GM18499 (cell line): ENCODE data around the gene GJA10.
"Not testable (repeated sequence)": the region's sequence is repeated elsewhere in the genome, so short reads cannot be mapped to it uniquely, and the experiment has no call there.

Experiments used
- ATAC-seq: cut with Tn5 transposase; IDR thresholded peaks from one replicate; pipeline ENCODE4 v1.9.1; 2021; ENCODE audit warnings: moderate number of reproducible peaks; ENCODE audit not compliant: insufficient read depth, unreplicated experiment

The GJA10 gene

GRCh38 chr6:89894169-89894568 lies at the start of gene GJA10:
TSS of gene GJA10 (plus strand) at chr6:89894469. CDS start at chr6:89894469, 0 bp downstream.
- no peak for ATAC-seq

- not testable (repeated sequence) for ATAC-seq
Observed at GRCh38 chr6:89847513-89847912, 46.8 kb upstream of the GJA10 start.

- ATAC-seq = no peak
Observed at GRCh38 chr6:89853068-89853467, 41.2 kb upstream of the GJA10 start.

GRCh38 chr6:89858041-89858440 lies 36.2 kb upstream of the GJA10 start:
- ATAC-seq = no peak

GRCh38 chr6:89859744-89860143 lies 34.5 kb upstream of the GJA10 start:
- no peak for ATAC-seq

GRCh38 chr6:89862273-89862672 lies 32.0 kb upstream of the GJA10 start:
- no peak for ATAC-seq

GRCh38 chr6:89862698-89863097 lies 31.6 kb upstream of the GJA10 start:
- ATAC-seq = no peak

- no peak for ATAC-seq
Observed at GRCh38 chr6:89866024-89866678, 28.1 kb upstream of the GJA10 start.

- no peak for ATAC-seq
Observed at GRCh38 chr6:89873721-89874120, 20.5 kb upstream of the GJA10 start.

- no peak for ATAC-seq
Observed at GRCh38 chr6:89874438-89874837, 19.8 kb upstream of the GJA10 start.

GRCh38 chr6:89886378-89887120 lies 7.7 kb upstream of the GJA10 start:
- ATAC-seq = no peak

- ATAC-seq = no peak
Observed at GRCh38 chr6:89887452-89888137, 6.7 kb upstream of the GJA10 start.

GRCh38 chr6:89888138-89888514 lies 6.1 kb upstream of the GJA10 start:
- no peak for ATAC-seq

GRCh38 chr6:89888871-89889270 lies 5.4 kb upstream of the GJA10 start:
- ATAC-seq = no peak

GRCh38 chr6:89890845-89891528 lies 3.3 kb upstream of the GJA10 start:
- not testable (repeated sequence) for ATAC-seq

GRCh38 chr6:89892577-89892976 lies 1.7 kb upstream of the GJA10 start:
- ATAC-seq = not testable (repeated sequence)

- ATAC-seq = no peak
Observed at GRCh38 chr6:89895276-89895874, 1.1 kb downstream of the GJA10 start.

- not testable (repeated sequence) for ATAC-seq
Observed at GRCh38 chr6:89910001-89910901, 16.0 kb downstream of the GJA10 start.

GRCh38 chr6:89910902-89911240 lies 16.6 kb downstream of the GJA10 start:
- no peak for ATAC-seq
